Measurements from ENCODE around the gene KCNH2. TPM values are rescaled to one million over a fixed set of nuclear protein-coding genes. Genes with fewer than 3 reads are reported as not detected.

KCNH2 gene
- total RNA-seq, 6 donors from 2014 or later, result 0.59 to 5.7 (median 3.1) TPM

DNA sequence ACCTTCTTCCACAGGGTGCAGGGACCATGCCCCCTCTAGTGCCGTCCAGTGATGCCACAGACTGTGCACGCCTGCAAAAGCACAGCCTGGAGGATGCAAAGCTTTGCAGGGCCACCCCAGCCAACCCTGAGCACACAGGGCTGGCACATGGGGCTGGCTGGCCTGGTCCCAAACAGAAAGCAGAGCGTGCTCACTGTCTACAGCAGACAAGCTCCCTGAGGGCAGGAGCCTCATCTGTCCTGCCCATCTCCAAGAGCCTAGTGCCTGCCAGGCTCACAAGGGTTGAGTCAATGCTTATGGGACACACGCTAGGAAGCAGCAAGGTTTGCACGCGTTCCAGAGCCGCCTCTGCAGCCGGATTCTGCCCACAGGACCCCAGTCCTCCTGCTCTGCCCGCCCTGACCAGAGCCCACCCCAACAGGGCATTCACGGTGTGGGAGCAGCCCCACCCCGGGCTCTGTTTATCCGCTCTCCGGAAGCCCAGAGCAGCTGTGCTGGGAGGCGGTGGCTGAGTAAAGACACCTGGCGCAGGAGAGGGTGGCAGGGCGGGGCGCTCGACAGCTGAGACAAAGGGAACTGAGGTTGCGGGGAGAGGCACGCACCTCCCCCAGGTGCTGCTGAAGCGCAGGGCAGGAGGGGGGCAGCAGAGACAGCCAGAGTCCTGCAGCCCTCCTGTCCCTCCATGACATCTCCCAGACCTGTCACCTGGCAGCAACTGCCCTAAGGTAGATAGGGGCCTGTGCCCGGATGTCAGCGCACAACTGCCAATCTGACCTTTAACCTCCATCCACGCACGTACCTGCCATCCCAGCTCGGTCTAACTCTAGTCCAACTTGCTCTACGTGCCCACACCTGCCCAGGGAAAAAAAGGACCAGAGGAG lies 4.3 kb downstream of the KCNH2 start:
- H3K27ac ChIP-seq, result peak overlapping the region in 1 of 4 donors; percentile 45
- no peak for TF ChIP-seq CTCF (IDR thresholded peaks at IDR 0.05)
- TF ChIP-seq POLR2A (IDR thresholded peaks at IDR 0.05), result no peak
- no peak for TF ChIP-seq EP300 (IDR thresholded peaks at IDR 0.05)
- peak in 1 of 2 donors; percentile 11 for TF ChIP-seq POLR2AphosphoS5 (IDR thresholded peaks at IDR 0.05)
- H3K36me3 ChIP-seq, result no peaks in the 10 kb centered on the region
- H3K4me1 ChIP-seq, result peaks cover 47 to 71% (median 50%) of the 10 kb centered on the region in 4 donors
- ATAC-seq (ENCODE audit: low FRiP score in 2 of 2) (no peak), DNase-seq (peak in 1 of 2 donors; percentile 76)
- H3K9me3 ChIP-seq, result no peaks in the 10 kb centered on the region
- WGBS, 2 donors, result 27 to 33% methylated on average over 3 to 27 of the region's 27 CpGs
- H3K4me3 ChIP-seq, result peak overlapping the region in 3 of 4 donors; percentile 41 to 56 (median 50)
- H3K27me3 ChIP-seq, result peaks cover 0 to 49% (median 19%) of the 10 kb centered on the region in 4 donors

DNA sequence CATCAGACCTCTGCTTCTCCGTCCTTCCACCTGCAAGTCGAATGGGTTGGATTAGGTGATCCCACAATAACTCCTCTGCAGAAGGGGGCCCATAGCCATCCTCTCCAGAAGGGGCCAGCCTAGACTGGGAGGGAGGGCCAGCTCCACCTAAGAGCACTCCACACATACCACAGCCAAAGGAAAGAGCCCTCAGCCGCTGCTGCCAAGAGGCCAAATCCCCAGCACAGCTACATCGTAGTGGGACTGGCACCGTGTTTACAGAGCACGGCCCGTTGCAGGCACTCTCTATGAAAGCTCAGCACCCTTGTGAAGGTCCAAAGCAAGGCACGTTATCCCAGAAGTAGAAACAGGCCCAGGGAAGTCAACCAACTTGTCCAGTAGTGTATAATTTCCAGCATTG lies 5.4 kb downstream of the KCNH2 start:
- no peak for DNase-seq
- Histone ChIP-seq H3K27ac (no peak overlapping the region), H3K4me1 (peaks cover 41 to 69% (median 49%) of the 10 kb centered on the region in 4 donors), H3K27me3 (peaks cover 0 to 38% (median 16%) of the 10 kb centered on the region in 4 donors), H3K4me3 (no peak overlapping the region), H3K36me3 (no peaks in the 10 kb centered on the region), H3K9me3 (no peaks in the 10 kb centered on the region)
- no peak for TF ChIP-seq POLR2AphosphoS5 (IDR thresholded peaks at IDR 0.05)
- no peak for TF ChIP-seq EP300 (IDR thresholded peaks at IDR 0.05)
- ATAC-seq (ENCODE audit: low FRiP score in 2 of 2), result no peak
- 52 to 58% methylated on average over 4 to 7 of the region's 8 CpGs for WGBS, 2 donors

DNA sequence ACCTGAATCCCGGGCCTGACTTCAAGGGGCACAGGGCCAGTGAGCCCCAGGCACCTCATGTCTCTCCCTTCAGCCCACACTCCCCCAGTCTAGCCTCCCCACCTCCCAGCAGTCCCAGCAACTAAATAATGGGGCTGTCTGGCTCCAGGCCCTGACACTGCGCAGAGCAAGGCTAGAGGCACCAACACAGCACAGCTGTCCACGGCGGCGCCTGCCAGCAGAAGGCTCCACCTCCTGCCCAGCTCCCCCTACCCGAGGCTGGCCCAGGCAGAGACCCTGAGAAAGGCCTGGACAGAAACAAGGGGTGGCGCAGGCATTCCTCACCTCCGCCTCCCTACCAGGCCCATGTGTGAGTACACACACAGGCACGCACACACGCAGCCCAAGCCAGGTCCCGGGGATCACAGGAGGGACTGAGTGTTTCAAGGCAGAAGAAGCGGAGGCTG lies 6.1 kb downstream of the KCNH2 start:
- Histone ChIP-seq H3K36me3 (no peaks in the 10 kb centered on the region), H3K27ac (peak overlapping the region in 1 of 4 donors; percentile 25), H3K9me3 (no peaks in the 10 kb centered on the region), H3K4me3 (no peak overlapping the region), H3K27me3 (peaks cover 0 to 31% (median 9%) of the 10 kb centered on the region in 4 donors), H3K4me1 (peaks cover 36 to 62% (median 46%) of the 10 kb centered on the region in 4 donors)
- peak in 1 of 2 donors; percentile 88 for DNase-seq
- peak in 1 of 2 donors; percentile 15 for ATAC-seq (ENCODE audit: low FRiP score in 2 of 2)
- WGBS, 2 donors, result 51 to 69% methylated on average over 10 of the region's 12 CpGs
- TF ChIP-seq EP300 (IDR thresholded peaks at IDR 0.05) (no peak), POLR2A (IDR thresholded peaks at IDR 0.05) (no peak), POLR2AphosphoS5 (IDR thresholded peaks at IDR 0.05) (peak in 1 of 2 donors; percentile 29), CTCF (IDR thresholded peaks at IDR 0.05) (no peak)

- TF ChIP-seq EP300 (IDR thresholded peaks at IDR 0.05), result no peak
- TF ChIP-seq POLR2AphosphoS5 (IDR thresholded peaks at IDR 0.05), result no peak
- TF ChIP-seq CTCF (IDR thresholded peaks at IDR 0.05), result no peak
- TF ChIP-seq POLR2A (IDR thresholded peaks at IDR 0.05), result no peak
- Histone ChIP-seq H3K4me3 (no peak overlapping the region), H3K27ac (peak overlapping the region in 1 of 4 donors; percentile 25), H3K4me1 (peaks cover 36 to 56% (median 45%) of the 10 kb centered on the region in 4 donors), H3K9me3 (no peaks in the 10 kb centered on the region), H3K36me3 (no peaks in the 10 kb centered on the region), H3K27me3 (peaks cover 0 to 25% (median 6%) of the 10 kb centered on the region in 4 donors)
- ATAC-seq (ENCODE audit: low FRiP score in 2 of 2) (no peak), DNase-seq (peak in 1 of 2 donors; percentile 58)
- WGBS, 2 donors, result 59 to 71% methylated on average over 15 of the region's 16 CpGs
Measured at GRCh38 chr7:150971242-150972022, 6.7 kb downstream of the KCNH2 start.

- ATAC-seq (ENCODE audit: low FRiP score in 2 of 2) (no peak), DNase-seq (peak in 1 of 2 donors; percentile 60)
- TF ChIP-seq POLR2AphosphoS5 (IDR thresholded peaks at IDR 0.05) (no peak), CTCF (IDR thresholded peaks at IDR 0.05) (no peak), EP300 (IDR thresholded peaks at IDR 0.05) (no peak), POLR2A (IDR thresholded peaks at IDR 0.05) (no peak)
- Histone ChIP-seq H3K36me3 (no peaks in the 10 kb centered on the region), H3K27ac (no peak overlapping the region), H3K27me3 (peaks cover 0 to 21% (median 3%) of the 10 kb centered on the region in 4 donors), H3K9me3 (no peaks in the 10 kb centered on the region), H3K4me1 (peaks cover 28 to 48% (median 37%) of the 10 kb centered on the region in 4 donors), H3K4me3 (no peak overlapping the region)
- 66 to 72% methylated on average over 8 to 11 of the region's 11 CpGs for WGBS, 2 donors
Measured at GRCh38 chr7:150970424-150970823, 7.7 kb downstream of the KCNH2 start.
